HepG2 (cell line): ENCODE measurements around the gene ATP10D. TPM values are rescaled to one million over a fixed set of nuclear protein-coding genes. Genes with fewer than 3 reads are reported as not detected.

Source experiments
- DNMT3B ChIP-seq: conservative IDR thresholded peaks from 2 replicates; pipeline ENCODE4 v1.6.1; 2016; ENCODE audit warnings: missing biosample characterization, control low read depth
- PAF1 ChIP-seq: IDR thresholded peaks from 2 replicates; pipeline ENCODE4 v1.6.1; 2016; ENCODE audit warnings: missing genetic modification reagents, missing compliant biosample characterization
- ZNF260 ChIP-seq: sonication (generic); formaldehyde crosslinking; IDR thresholded peaks from 2 replicates; pipeline ENCODE4 v1.4.0; 2020; ENCODE audit warnings: missing genetic modification reagents, low read depth, mild to moderate bottlenecking, borderline replicate concordance
- ZNF607 ChIP-seq: sonication (generic); formaldehyde crosslinking; IDR thresholded peaks from 2 replicates; pipeline ENCODE4 v1.5.1; 2020; ENCODE audit warnings: missing genetic modification reagents, mild to moderate bottlenecking, borderline replicate concordance
- polyA plus RNA-seq, 8 experiments: library from polyadenylated mRNA; depleted of rRNA in 3 of 8; stranded (reverse) in 7 of 8; unstranded in 1 of 8; fragments of >200 nt; fragmentation: Illumina TruSeq in 4 of 8; extraction: Trizol in 4 of 8; gene quantifications; 2 replicates each; pipeline versions ENCODE4 v1.2.1 to v1.2.3, GENCODE V29; 2011 to 2016; ENCODE audit warnings: low read depth in 4 of 8, missing spikeins in 1 of 8, mixed read lengths in 1 of 8; ENCODE audit not compliant: insufficient read depth in 1 of 8
- total RNA-seq, 5 experiments: library from RNA; depleted of rRNA; stranded (reverse); fragments of >200 nt; fragmentation: Illumina TruSeq; extraction: Trizol; gene quantifications; 2 replicates each; pipeline ENCODE4 v1.2.3, GENCODE V29; 2016; ENCODE audit warnings: low read depth in 1 of 5
- TF ChIP-seq, protein P1 (sequence below): IDR thresholded peaks from 2 replicates; pipeline ENCODE4 v1.6.1; 2016; ENCODE audit warnings: low read depth
- TF ChIP-seq, protein P2 (sequence below): sonication (generic); formaldehyde crosslinking; IDR thresholded peaks from 2 replicates; pipeline ENCODE4 v1.9.0; 2021; ENCODE audit warnings: missing genetic modification reagents, borderline replicate concordance
- TF ChIP-seq, protein P3 (sequence below): sonication (generic); formaldehyde crosslinking; IDR thresholded peaks from 2 replicates; pipeline ENCODE4 v1.9.0; 2022; ENCODE audit warnings: low read depth, missing genetic modification reagents
- TF ChIP-seq, protein P4 (sequence below): sonication (generic); formaldehyde crosslinking; IDR thresholded peaks from 2 replicates; pipeline ENCODE4 v1.4.0; 2020; ENCODE audit warnings: low read depth, mild to moderate bottlenecking, missing genetic modification reagents
- TF ChIP-seq, protein P5 (sequence below): sonication (generic); formaldehyde crosslinking; IDR thresholded peaks from 2 replicates; pipeline ENCODE4 v1.4.0; 2020; ENCODE audit warnings: missing genetic modification reagents; ENCODE audit errors: not compliant biosample characterization
- TF ChIP-seq, protein P6 (sequence below): sonication (generic); formaldehyde crosslinking; IDR thresholded peaks from 2 replicates; pipeline ENCODE4 v1.4.0; 2020; ENCODE audit warnings: mild to moderate bottlenecking, missing genetic modification reagents, borderline replicate concordance
- TF ChIP-seq, protein P7 (sequence below): sonication (generic); formaldehyde crosslinking; IDR thresholded peaks from 2 replicates; pipeline ENCODE4 v1.5.1; 2020; ENCODE audit warnings: mild to moderate bottlenecking, moderate library complexity, missing genetic modification reagents

ATP10D gene
- total and polyA plus RNA-seq, 2 of the 13 experiments (the other 11 are each of a cell fraction or from before 2014, with no cell fraction given) = 2.2 to 9.8 TPM

DNA sequence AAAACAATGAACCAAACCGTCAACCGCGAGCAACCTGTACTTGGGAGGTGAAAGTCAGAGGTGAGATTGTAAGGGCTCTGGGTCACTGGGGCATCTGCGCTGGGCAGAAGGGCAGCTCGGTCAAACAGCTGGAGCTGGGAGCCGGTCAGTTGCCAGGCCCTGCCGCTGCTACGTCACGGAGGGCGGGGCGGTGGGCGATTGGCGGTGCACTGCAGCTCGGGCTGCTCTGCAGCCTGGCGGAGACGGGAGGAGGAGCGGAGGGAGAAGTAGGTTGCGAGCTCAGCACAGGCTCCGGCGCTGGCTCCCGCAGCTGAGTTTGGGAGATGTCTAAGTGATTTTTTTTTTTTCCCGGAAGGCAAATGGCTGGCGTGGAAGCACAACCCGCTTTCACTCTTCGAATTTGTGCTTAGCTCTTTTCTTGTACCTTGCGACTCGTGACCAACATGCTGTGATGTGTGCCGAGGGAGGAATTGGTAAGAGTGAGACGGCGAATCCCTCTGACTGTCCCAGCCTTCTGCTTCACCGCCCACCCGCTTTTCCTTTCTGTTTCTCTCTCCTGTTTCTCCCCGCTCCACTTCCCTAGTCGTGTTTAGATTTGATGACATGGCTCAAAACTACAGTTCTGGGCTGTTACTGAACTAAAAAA lies at the start of gene ATP10D (continued):
- TF ChIP-seq, protein P1, sequence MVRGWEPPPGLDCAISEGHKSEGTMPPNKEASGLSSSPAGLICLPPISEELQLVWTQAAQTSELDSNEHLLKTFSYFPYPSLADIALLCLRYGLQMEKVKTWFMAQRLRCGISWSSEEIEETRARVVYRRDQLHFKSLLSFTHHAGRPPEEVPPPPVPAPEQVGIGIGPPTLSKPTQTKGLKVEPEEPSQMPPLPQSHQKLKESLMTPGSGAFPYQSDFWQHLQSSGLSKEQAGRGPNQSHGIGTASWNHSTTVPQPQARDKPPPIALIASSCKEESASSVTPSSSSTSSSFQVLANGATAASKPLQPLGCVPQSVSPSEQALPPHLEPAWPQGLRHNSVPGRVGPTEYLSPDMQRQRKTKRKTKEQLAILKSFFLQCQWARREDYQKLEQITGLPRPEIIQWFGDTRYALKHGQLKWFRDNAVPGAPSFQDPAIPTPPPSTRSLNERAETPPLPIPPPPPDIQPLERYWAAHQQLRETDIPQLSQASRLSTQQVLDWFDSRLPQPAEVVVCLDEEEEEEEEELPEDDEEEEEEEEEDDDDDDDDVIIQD (CRISPR knock-in tag) = peak; percentile 46; the same call in 1 of the 2 replicates
- TF ChIP-seq, protein P2, sequence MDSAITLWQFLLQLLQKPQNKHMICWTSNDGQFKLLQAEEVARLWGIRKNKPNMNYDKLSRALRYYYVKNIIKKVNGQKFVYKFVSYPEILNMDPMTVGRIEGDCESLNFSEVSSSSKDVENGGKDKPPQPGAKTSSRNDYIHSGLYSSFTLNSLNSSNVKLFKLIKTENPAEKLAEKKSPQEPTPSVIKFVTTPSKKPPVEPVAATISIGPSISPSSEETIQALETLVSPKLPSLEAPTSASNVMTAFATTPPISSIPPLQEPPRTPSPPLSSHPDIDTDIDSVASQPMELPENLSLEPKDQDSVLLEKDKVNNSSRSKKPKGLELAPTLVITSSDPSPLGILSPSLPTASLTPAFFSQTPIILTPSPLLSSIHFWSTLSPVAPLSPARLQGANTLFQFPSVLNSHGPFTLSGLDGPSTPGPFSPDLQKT (CRISPR knock-in tag) = no peak
- no peak for TF ChIP-seq DNMT3B
- no peak for TF ChIP-seq ZNF260 (CRISPR knock-in tag)
- TF ChIP-seq, protein P3, sequence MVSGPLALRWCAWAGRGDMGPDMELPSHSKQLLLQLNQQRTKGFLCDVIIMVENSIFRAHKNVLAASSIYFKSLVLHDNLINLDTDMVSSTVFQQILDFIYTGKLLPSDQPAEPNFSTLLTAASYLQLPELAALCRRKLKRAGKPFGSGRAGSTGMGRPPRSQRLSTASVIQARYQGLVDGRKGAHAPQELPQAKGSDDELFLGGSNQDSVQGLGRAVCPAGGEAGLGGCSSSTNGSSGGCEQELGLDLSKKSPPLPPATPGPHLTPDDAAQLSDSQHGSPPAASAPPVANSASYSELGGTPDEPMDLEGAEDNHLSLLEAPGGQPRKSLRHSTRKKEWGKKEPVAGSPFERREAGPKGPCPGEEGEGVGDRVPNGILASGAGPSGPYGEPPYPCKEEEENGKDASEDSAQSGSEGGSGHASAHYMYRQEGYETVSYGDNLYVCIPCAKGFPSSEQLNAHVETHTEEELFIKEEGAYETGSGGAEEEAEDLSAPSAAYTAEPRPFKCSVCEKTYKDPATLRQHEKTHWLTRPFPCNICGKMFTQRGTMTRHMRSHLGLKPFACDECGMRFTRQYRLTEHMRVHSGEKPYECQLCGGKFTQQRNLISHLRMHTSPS (CRISPR knock-in tag) = peak; percentile 46; the same call in 1 of the 2 replicates
- TF ChIP-seq, protein P4, sequence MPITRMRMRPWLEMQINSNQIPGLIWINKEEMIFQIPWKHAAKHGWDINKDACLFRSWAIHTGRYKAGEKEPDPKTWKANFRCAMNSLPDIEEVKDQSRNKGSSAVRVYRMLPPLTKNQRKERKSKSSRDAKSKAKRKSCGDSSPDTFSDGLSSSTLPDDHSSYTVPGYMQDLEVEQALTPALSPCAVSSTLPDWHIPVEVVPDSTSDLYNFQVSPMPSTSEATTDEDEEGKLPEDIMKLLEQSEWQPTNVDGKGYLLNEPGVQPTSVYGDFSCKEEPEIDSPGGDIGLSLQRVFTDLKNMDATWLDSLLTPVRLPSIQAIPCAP (CRISPR knock-in tag) = no peak
- TF ChIP-seq ZNF607 (CRISPR knock-in tag) = no peak
- TF ChIP-seq, protein P5, sequence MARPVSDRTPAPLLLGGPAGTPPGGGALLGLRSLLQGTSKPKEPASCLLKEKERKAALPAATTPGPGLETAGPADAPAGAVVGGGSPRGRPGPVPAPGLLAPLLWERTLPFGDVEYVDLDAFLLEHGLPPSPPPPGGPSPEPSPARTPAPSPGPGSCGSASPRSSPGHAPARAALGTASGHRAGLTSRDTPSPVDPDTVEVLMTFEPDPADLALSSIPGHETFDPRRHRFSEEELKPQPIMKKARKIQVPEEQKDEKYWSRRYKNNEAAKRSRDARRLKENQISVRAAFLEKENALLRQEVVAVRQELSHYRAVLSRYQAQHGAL (CRISPR knock-in tag) = no peak
- TF ChIP-seq, protein P6, sequence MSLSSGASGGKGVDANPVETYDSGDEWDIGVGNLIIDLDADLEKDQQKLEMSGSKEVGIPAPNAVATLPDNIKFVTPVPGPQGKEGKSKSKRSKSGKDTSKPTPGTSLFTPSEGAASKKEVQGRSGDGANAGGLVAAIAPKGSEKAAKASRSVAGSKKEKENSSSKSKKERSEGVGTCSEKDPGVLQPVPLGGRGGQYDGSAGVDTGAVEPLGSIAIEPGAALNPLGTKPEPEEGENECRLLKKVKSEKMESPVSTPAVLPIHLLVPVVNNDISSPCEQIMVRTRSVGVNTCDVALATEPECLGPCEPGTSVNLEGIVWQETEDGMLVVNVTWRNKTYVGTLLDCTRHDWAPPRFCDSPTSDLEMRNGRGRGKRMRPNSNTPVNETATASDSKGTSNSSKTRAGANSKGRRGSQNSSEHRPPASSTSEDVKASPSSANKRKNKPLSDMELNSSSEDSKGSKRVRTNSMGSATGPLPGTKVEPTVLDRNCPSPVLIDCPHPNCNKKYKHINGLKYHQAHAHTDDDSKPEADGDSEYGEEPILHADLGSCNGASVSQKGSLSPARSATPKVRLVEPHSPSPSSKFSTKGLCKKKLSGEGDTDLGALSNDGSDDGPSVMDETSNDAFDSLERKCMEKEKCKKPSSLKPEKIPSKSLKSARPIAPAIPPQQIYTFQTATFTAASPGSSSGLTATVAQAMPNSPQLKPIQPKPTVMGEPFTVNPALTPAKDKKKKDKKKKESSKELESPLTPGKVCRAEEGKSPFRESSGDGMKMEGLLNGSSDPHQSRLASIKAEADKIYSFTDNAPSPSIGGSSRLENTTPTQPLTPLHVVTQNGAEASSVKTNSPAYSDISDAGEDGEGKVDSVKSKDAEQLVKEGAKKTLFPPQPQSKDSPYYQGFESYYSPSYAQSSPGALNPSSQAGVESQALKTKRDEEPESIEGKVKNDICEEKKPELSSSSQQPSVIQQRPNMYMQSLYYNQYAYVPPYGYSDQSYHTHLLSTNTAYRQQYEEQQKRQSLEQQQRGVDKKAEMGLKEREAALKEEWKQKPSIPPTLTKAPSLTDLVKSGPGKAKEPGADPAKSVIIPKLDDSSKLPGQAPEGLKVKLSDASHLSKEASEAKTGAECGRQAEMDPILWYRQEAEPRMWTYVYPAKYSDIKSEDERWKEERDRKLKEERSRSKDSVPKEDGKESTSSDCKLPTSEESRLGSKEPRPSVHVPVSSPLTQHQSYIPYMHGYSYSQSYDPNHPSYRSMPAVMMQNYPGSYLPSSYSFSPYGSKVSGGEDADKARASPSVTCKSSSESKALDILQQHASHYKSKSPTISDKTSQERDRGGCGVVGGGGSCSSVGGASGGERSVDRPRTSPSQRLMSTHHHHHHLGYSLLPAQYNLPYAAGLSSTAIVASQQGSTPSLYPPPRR (CRISPR knock-in tag) = no peak
- TF ChIP-seq, protein P7, sequence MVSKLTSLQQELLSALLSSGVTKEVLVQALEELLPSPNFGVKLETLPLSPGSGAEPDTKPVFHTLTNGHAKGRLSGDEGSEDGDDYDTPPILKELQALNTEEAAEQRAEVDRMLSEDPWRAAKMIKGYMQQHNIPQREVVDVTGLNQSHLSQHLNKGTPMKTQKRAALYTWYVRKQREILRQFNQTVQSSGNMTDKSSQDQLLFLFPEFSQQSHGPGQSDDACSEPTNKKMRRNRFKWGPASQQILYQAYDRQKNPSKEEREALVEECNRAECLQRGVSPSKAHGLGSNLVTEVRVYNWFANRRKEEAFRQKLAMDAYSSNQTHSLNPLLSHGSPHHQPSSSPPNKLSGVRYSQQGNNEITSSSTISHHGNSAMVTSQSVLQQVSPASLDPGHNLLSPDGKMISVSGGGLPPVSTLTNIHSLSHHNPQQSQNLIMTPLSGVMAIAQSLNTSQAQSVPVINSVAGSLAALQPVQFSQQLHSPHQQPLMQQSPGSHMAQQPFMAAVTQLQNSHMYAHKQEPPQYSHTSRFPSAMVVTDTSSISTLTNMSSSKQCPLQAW = no peak
- no peak for TF ChIP-seq PAF1 (CRISPR knock-in tag)
